T-helper 17 cell (primary cell): ENCODE data around the gene SENP3. TPM values are rescaled to one million over a fixed set of nuclear protein-coding genes. Genes with fewer than 3 reads are reported as not detected.

ENCODE experiments used
- ATAC-seq: fragments of 150-1000 bp; cut with Tn5 transposase; 2 replicates; pipeline ENCODE4 v1.10.0; 2021; ENCODE audit warnings: mild to moderate bottlenecking, moderate library complexity
- DNase-seq, 3 donors: peaks; one replicate each; pipeline versions ENCODE4 v3.0.0 to v3.0.0-alpha.2; 2020 to 2021
- H3K9me3 ChIP-seq: one replicate; pipeline ENCODE4 v1.7.0; 2013; ENCODE audit warnings: low read length, mild to moderate bottlenecking; ENCODE audit not compliant: control insufficient read depth, poor library complexity, severe bottlenecking
- H3K27ac Mint-ChIP-seq: one replicate; pipeline ENCODE4 v1.8.0; 2022; ENCODE audit warnings: mild to moderate bottlenecking, moderate library complexity, mixed read lengths
- H3K27me3 Mint-ChIP-seq: one replicate; pipeline ENCODE4 v1.8.0; 2022; ENCODE audit warnings: mixed read lengths
- H3K36me3 Mint-ChIP-seq: one replicate; pipeline ENCODE4 v1.8.0; 2022; ENCODE audit warnings: low read depth, mixed read lengths
- H3K4me1 Mint-ChIP-seq: one replicate; pipeline ENCODE4 v1.8.0; 2022; ENCODE audit warnings: mild to moderate bottlenecking, mixed read lengths
- H3K4me3 Mint-ChIP-seq: one replicate; pipeline ENCODE4 v1.8.0; 2022; ENCODE audit warnings: mild to moderate bottlenecking, moderate library complexity, mixed read lengths
- total RNA-seq, 4 donors: library from RNA in 2 of 4; stranded (reverse) in 2 of 4; gene quantifications; one replicate each; pipeline ENCODE4 v1.2.3 and lab custom pipeline; 2022 to 2026

SENP3 gene
- total RNA-seq, 2 donors from 2014 or later = 33.4 to 37.0 TPM

DNA sequence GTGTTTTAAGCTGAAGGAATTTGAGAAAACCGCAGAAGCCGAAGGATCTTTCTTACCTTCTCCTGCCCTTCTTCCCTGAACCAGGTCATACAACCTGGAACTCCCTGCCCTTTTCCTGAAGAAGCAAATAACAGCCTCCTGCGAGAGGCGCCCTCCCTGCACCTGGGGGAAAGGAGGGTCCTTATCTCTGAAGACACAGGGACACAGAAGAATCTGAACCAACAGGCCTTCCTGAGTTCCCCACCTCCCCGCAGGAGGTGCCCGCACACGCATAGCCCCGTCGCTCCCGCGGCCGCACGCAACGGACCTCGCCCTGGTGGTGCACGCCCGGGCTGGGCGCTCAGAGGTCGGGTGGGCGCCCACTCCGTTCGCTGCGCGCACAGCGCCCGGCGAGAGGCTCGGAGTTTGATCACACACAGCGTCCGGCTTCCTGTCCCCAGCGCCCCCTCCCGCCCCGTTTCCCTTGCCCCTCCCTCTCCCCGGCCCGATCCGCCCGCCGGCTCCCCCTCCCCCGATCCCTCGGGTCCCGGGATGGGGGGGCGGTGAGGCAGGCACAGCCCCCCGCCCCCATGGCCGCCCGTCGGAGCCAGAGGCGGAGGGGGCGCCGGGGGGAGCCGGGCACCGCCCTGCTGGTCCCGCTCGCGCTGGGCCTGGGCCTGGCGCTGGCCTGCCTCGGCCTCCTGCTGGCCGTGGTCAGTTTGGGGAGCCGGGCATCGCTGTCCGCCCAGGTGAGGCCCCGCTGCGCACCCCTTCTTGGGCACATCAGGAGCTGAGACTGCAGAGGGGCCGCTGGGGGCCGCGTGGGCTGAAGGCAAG lies 12.9 kb upstream of the SENP3 start, which contains the start of gene TNFSF12:
Gene TNFSF12 (plus strand): TSS at position 474 of the 816 bp plus-strand sequence. CDS start 96 bp downstream, at position 570.
- H3K27me3 Mint-ChIP-seq = no peaks in the 10 kb centered on the region
- peaks cover 51% of the 10 kb centered on the region for H3K4me1 Mint-ChIP-seq
- H3K27ac Mint-ChIP-seq = peak within 1 kb of the TSS; percentile 94
- peaks cover 7% of the 10 kb centered on the region for H3K36me3 Mint-ChIP-seq
- ATAC-seq (peak; percentile 51), DNase-seq (peak in 2 of 3 donors; percentile 45 to 50)
- H3K9me3 ChIP-seq = no peaks in the 10 kb centered on the region
- peak within 1 kb of the TSS; percentile 98 for H3K4me3 Mint-ChIP-seq

GRCh38 chr17:7549401-7550055 lies 12.2 kb upstream of the SENP3 start:
- peak in 2 of 3 donors; percentile 22 to 23 for DNase-seq
- H3K4me3 Mint-ChIP-seq = peak overlapping the region; percentile 98
- peak overlapping the region; percentile 94 for H3K27ac Mint-ChIP-seq
- H3K4me1 Mint-ChIP-seq = peaks cover 55% of the 10 kb centered on the region
- ATAC-seq = peak; percentile 62
- peaks cover 7% of the 10 kb centered on the region for H3K36me3 Mint-ChIP-seq
- H3K27me3 Mint-ChIP-seq = no peaks in the 10 kb centered on the region
- no peaks in the 10 kb centered on the region for H3K9me3 ChIP-seq

GRCh38 chr17:7550344-7550743 lies 11.4 kb upstream of the SENP3 start:
- no peaks in the 10 kb centered on the region for H3K9me3 ChIP-seq
- DNase-seq (no peak), ATAC-seq (no peak)
- Mint-ChIP-seq H3K4me3 (no peak overlapping the region), H3K27me3 (no peaks in the 10 kb centered on the region), H3K36me3 (peaks cover 7% of the 10 kb centered on the region), H3K27ac (peak overlapping the region; percentile 94), H3K4me1 (peaks cover 60% of the 10 kb centered on the region)

- Mint-ChIP-seq H3K27me3 (no peaks in the 10 kb centered on the region), H3K36me3 (peaks cover 7% of the 10 kb centered on the region), H3K27ac (peak overlapping the region; percentile 94), H3K4me3 (peak overlapping the region; percentile 83), H3K4me1 (peaks cover 64% of the 10 kb centered on the region)
- DNase-seq (no peak), ATAC-seq (no peak)
- no peaks in the 10 kb centered on the region for H3K9me3 ChIP-seq
Measured at GRCh38 chr17:7551396-7551795, 10.3 kb upstream of the SENP3 start.

- no peaks in the 10 kb centered on the region for H3K27me3 Mint-ChIP-seq
- peaks cover 7% of the 10 kb centered on the region for H3K36me3 Mint-ChIP-seq
Measured at GRCh38 chr17:7552621-7553051, 9.1 kb upstream of the SENP3 start.

GRCh38 chr17:7553356-7553755 lies 8.4 kb upstream of the SENP3 start:
- Mint-ChIP-seq H3K36me3 (peaks cover 7% of the 10 kb centered on the region), H3K27ac (peak overlapping the region; percentile 94), H3K27me3 (no peaks in the 10 kb centered on the region), H3K4me3 (peak overlapping the region; percentile 93), H3K4me1 (peaks cover 60% of the 10 kb centered on the region)
- H3K9me3 ChIP-seq = no peaks in the 10 kb centered on the region
- ATAC-seq (no peak), DNase-seq (no peak)

More at GRCh38 chr17:7552621-7553051, 9.1 kb upstream of the SENP3 start:
- H3K9me3 ChIP-seq = no peaks in the 10 kb centered on the region
- peaks cover 64% of the 10 kb centered on the region for H3K4me1 Mint-ChIP-seq
- DNase-seq (peak in 1 of 3 donors; percentile 27), ATAC-seq (peak; percentile 73)
- H3K4me3 Mint-ChIP-seq = peak overlapping the region; percentile 93
- peak overlapping the region; percentile 94 for H3K27ac Mint-ChIP-seq

DNA sequence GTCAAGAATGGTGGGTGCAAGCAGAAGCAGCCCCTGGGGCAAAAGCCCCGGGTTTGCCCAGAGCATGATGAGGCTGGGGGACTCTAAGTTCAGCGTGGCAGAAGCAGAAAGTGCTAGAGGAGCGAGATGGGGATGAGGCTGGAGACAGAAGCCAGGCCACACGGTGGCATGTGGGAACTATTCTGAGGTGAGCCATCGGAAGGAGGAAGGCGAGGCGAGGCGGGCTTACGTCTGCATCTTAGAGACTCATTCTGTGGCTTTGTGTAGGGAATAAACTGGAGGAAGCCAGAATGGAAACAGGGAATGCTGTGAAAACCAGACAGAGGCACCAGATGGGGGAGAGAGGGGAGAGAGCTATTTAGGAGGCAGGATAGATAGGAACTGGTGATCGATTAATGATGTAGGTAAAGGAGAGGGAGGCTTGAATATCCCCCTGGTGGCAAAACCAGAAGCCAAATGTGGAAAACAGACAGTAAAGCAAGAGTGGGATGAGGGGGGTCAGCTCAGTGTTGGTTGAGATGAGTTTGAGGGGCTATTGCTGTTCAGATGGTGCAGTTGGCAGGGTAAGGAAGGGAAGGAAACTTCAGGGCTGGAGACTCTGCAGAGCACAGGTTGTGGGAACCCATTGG lies 6.3 kb upstream of the SENP3 start:
- Mint-ChIP-seq H3K4me3 (peak overlapping the region; percentile 12), H3K36me3 (peaks cover 5% of the 10 kb centered on the region), H3K4me1 (peaks cover 54% of the 10 kb centered on the region), H3K27ac (peak overlapping the region; percentile 94), H3K27me3 (no peaks in the 10 kb centered on the region)
- no peak for ATAC-seq
- DNase-seq = no peak
- H3K9me3 ChIP-seq = no peaks in the 10 kb centered on the region

GRCh38 chr17:7556627-7557026 lies 5.1 kb upstream of the SENP3 start:
- peaks cover 2% of the 10 kb centered on the region for H3K36me3 Mint-ChIP-seq
- ATAC-seq (no peak), DNase-seq (no peak)
- H3K9me3 ChIP-seq = no peaks in the 10 kb centered on the region
- no peaks in the 10 kb centered on the region for H3K27me3 Mint-ChIP-seq
- no peak overlapping the region for H3K27ac Mint-ChIP-seq
- H3K4me3 Mint-ChIP-seq = no peak overlapping the region
- H3K4me1 Mint-ChIP-seq = peaks cover 55% of the 10 kb centered on the region

- no peaks in the 10 kb centered on the region for H3K9me3 ChIP-seq
- no peak overlapping the region for H3K4me3 Mint-ChIP-seq
- no peaks in the 10 kb centered on the region for H3K27me3 Mint-ChIP-seq
- H3K36me3 Mint-ChIP-seq = peaks cover 2% of the 10 kb centered on the region
- no peak for ATAC-seq
- no peak overlapping the region for H3K27ac Mint-ChIP-seq
- H3K4me1 Mint-ChIP-seq = peaks cover 52% of the 10 kb centered on the region
- DNase-seq = no peak
Measured at GRCh38 chr17:7557147-7557764, 4.5 kb upstream of the SENP3 start.

DNA sequence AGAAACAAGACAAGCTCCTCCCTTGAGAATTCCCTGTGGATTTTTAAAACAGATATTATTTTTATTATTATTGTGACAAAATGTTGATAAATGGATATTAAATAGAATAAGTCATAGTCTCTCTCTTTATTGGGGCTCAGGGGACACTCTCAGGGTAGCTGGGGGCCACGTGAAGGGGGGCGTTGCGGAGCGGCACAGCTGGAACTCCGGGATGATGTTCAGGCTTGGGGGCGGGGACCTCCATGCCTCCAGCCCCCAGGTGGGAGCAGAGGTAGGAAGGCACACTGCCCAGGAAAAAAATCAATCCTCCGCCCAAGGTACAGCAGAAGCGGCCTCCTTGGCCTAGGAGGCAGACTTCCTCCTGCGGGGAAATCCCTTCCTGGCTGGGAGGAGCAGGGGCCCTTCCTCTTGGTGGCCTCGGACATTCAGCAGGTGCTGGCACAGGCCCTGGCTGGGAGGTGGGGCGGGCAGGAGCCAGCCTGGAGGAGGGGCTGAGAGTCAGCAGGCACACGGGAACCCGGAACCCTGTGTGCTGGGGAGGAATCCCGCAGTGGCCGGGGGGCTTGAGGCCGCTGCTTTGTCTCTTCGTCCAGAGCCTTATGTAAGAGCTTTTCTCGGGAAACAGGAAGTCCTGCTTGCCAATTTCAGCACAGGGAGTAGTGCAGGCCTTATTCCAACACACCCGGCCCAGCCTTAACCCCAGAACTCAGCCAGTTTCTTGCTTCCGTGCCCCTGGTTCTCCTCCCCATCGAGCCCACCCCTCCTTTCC lies 3.8 kb upstream of the SENP3 start:
- Mint-ChIP-seq H3K4me1 (peaks cover 52% of the 10 kb centered on the region), H3K36me3 (no peaks in the 10 kb centered on the region), H3K27me3 (no peaks in the 10 kb centered on the region), H3K27ac (peak overlapping the region; percentile 47), H3K4me3 (peak overlapping the region; percentile 53)
- DNase-seq (no peak), ATAC-seq (no peak)
- no peaks in the 10 kb centered on the region for H3K9me3 ChIP-seq

- H3K9me3 ChIP-seq = no peaks in the 10 kb centered on the region
- DNase-seq (no peak), ATAC-seq (no peak)
- Mint-ChIP-seq H3K4me1 (peaks cover 45% of the 10 kb centered on the region), H3K27ac (peak within 1 kb of the TSS; percentile 47), H3K4me3 (peak within 1 kb of the TSS; percentile 53), H3K36me3 (no peaks in the 10 kb centered on the region), H3K27me3 (no peaks in the 10 kb centered on the region)
Measured at GRCh38 chr17:7558544-7559319, 3.0 kb upstream of the SENP3 start, which contains the start of gene TNFSF13. Gene TNFSF13 (plus strand): TSS chr17:7558750. CDS start chr17:7559040, 290 bp downstream.
